GM19239 (cell line): Measurements from ENCODE around the gene F2R.
A peak's percentile ranks its signal among the peaks of the same experiment; 100 is the strongest.
"Not testable (repeated sequence)": the region's sequence is repeated elsewhere in the genome, so short reads cannot be mapped to it uniquely, and the experiment has no call there.

Experiments used
- DNase-seq: peaks from one replicate; pipeline ENCODE4 v3.0.0; 2011; ENCODE audit warnings: low spot score; ENCODE audit not compliant: insufficient read length
- FAIRE-seq: peaks from 2 replicates; lab custom pipeline; 2011; peaks lifted over from hg19 to GRCh38; lab: Jason Lieb, UNC

Gene F2R

GRCh38 chr5:76717222-76718083, 1.5 kb downstream of the F2R start:
- FAIRE-seq (no peak), DNase-seq (no peak)

GRCh38 chr5:76718381-76718832, 2.5 kb downstream of the F2R start:
- FAIRE-seq = no peak
- DNase-seq = no peak

- FAIRE-seq = no peak
- no peak for DNase-seq
Observed at GRCh38 chr5:76718880-76719279, 3.0 kb downstream of the F2R start.

GRCh38 chr5:76720988-76721569, 5.2 kb downstream of the F2R start:
- DNase-seq (peak; percentile 39), FAIRE-seq (peak; percentile 53)

GRCh38 chr5:76723266-76723665, 7.3 kb downstream of the F2R start:
- DNase-seq (no peak), FAIRE-seq (no peak)

GRCh38 chr5:76723906-76724305, 8.0 kb downstream of the F2R start:
- DNase-seq (no peak), FAIRE-seq (no peak)

GRCh38 chr5:76724871-76725270, 8.9 kb downstream of the F2R start:
- DNase-seq (no peak), FAIRE-seq (no peak)

- no peak for DNase-seq
- no peak for FAIRE-seq
Observed at GRCh38 chr5:76728965-76729364, 13.0 kb downstream of the F2R start.

GRCh38 chr5:76729373-76730290, 13.7 kb downstream of the F2R start:
- DNase-seq (no peak), FAIRE-seq (no peak)

GRCh38 chr5:76732405-76733048, 16.6 kb downstream of the F2R start:
- FAIRE-seq (no peak), DNase-seq (no peak)

GRCh38 chr5:76733049-76733417, 17.1 kb downstream of the F2R start:
- DNase-seq = no peak
- no peak for FAIRE-seq

- FAIRE-seq (no peak), DNase-seq (no peak)
Observed at GRCh38 chr5:76735762-76736545, 20.0 kb downstream of the F2R start.

GRCh38 chr5:76736679-76737556, 21.0 kb downstream of the F2R start:
- DNase-seq (no peak), FAIRE-seq (peak; percentile 94)

GRCh38 chr5:76737846-76738245, 21.9 kb downstream of the F2R start:
- FAIRE-seq = no peak

GRCh38 chr5:76741506-76741905, 25.6 kb downstream of the F2R start:
- DNase-seq = not testable (repeated sequence)

More at GRCh38 chr5:76737846-76738245, 21.9 kb downstream of the F2R start:
- no peak for DNase-seq

GRCh38 chr5:76742583-76742982, 26.7 kb downstream of the F2R start:
- FAIRE-seq (no peak), DNase-seq (no peak)

More at GRCh38 chr5:76741506-76741905, 25.6 kb downstream of the F2R start:
- FAIRE-seq = peak; percentile 18

- DNase-seq (no peak), FAIRE-seq (no peak)
Observed at GRCh38 chr5:76744632-76745031, 28.7 kb downstream of the F2R start.

GRCh38 chr5:76745670-76746069, 29.7 kb downstream of the F2R start:
- DNase-seq (no peak), FAIRE-seq (no peak)
